COLO668 (cell line): ENCODE results near the gene HELZ.
"Not testable (repeated sequence)": the region's sequence is repeated elsewhere in the genome, so short reads cannot be mapped to it uniquely, and the experiment has no call there.

ENCODE experiments used
- DNase-seq: peaks from one replicate; lab custom pipeline; 2025; ENCODE audit not compliant: unreplicated experiment; lab: John Stamatoyannopoulos, UW

The HELZ gene

DNA sequence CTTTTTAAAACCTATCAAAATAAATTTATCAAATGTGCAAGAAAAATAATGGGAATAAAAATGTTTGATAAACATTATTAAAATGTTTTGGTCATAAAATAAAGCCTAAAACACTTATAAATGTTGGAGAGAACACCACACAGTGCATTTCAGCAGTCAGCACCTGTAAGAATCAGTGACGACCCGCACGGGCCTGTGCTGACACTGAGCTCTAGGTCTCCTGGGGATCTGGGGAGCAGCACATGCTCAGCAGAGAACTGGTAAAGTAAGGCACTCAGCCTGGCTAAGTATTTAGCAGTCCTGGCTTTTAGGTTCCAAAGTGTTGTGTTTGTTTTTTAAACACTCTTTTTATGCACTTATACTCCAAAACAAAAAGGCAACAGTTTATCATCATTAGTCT, 46.9 kb downstream of the HELZ start:
- DNase-seq: no peak

- not testable (repeated sequence) for DNase-seq
Observed at GRCh38 chr17:67197023-67197422, 48.0 kb downstream of the HELZ start.

DNA sequence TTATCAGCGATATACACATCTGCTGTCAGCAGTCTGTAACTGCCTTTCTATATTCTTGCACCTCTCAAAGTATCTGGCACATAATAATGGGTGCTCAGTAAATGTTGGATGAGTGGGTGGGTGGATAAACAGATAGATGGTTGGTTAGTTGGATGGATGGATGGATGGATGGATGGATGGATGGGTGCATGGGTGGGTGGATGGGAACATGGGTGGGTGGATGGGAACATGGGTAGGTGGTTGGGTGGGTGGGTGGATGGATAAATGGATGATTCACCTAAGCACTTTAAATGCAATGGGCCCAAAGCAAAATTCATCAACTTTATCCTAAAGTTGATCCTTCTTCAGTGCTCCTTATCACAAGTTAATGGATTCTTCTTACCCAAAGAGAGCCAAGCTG, 48.6 kb downstream of the HELZ start:
- no peak for DNase-seq

GRCh38 chr17:67194134-67194533, 50.9 kb downstream of the HELZ start:
- DNase-seq: no peak

GRCh38 chr17:67187927-67188326, 57.1 kb downstream of the HELZ start:
- DNase-seq: no peak

GRCh38 chr17:67186782-67187181, 58.2 kb downstream of the HELZ start:
- no peak for DNase-seq

DNA sequence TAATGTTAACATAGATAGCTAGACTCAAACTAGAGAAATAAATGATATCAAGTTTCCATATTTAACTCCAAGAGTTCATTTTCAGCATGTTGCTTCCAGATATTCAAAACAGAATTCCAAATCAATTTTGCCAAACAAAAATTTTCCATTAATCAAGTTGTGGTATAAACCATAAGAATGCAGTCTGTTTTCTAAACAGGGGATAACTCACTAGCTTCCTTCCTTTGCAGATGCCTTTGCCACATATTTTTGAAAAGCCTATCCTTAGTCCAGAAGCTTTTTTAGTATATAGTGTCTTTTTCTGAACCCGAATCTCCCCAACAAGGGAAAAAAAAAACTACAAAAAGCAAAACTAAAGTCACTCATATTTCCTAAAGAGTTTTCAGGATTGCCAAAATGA, 61.5 kb downstream of the HELZ start:
- DNase-seq: no peak

GRCh38 chr17:67181825-67182224, 63.2 kb downstream of the HELZ start:
- no peak for DNase-seq

DNA sequence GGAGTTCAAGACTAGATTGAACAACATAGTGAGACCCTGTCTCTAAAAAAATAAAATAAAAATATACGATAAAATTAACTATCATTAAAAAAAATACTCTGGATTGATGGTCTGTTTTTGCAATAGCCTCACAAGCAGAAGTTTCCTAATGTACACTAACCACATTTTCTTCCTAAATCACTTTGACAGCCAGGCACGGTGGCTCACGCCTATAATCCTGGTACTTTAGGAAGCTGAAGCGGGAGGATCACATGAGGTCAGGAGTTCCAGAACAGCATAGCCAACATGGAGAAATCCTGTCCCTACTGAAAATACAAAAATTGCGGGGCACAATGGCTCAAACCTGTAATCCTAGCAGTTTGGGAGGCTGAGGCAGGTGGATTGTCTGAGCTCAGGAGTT, 64.7 kb downstream of the HELZ start:
- no peak for DNase-seq

GRCh38 chr17:67178555-67178954, 66.4 kb downstream of the HELZ start:
- no peak for DNase-seq

- DNase-seq: no peak
Observed at GRCh38 chr17:67177732-67178131, 67.3 kb downstream of the HELZ start.

DNA sequence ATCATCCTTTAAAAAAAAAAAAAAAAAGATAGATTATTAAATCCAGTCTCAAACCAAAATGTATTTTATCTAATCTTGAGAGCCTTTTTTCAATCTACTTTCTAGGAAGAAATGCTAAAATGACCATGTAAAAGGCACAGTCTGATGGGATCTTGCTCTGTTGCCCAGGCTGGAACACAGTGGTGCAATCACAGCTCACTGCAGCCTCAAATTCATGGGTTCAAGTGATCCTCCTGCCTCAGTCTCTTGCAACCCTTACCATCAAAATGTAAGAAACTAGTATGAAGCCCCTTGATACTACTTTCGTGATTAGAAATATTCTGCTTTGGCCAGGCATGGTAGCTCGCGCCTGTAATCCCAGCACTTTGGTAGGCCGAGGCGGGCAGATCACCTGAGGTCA, 70.8 kb downstream of the HELZ start:
- no peak for DNase-seq

DNA sequence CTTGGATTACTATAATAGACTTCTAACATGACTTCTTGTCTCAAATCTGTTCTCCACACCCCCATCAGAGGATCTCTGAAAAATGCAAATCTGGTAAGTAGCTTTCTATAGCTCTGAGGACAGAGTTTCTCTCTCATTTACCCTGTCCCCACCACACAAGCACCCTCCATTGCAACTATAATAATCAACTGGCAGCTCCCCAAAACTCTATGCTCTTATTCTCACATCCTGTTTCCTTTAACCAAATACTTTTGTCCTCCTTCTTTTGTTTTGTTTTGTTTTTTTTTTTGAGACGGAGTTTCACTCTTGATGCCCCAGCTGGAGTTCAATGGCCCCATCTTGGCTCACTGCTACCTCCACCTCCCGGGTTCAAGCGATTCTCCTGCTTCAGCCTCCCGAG, 73.4 kb downstream of the HELZ start:
- no peak for DNase-seq

DNA sequence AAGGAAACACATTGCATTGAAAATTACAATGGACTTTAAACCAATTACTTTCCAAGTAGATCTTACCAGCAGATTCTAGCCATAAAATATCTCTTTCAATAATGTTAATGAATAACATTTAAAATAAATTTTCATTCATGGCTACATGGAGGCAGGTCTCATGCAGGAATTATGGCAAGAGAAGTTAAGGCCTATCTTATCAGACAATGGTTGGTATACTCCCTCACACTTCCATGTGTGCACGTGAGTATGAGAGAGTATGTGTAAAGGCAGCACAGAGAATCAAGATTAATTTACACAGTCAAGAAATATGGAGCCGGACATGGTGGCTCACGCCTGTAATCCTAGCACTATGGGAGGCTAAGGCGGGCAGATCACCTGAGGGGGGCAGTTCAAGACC, 76.5 kb downstream of the HELZ start:
- no peak for DNase-seq

- DNase-seq: no peak
Observed at GRCh38 chr17:67165201-67165600, 79.8 kb downstream of the HELZ start.

GRCh38 chr17:67164302-67164701, 80.7 kb downstream of the HELZ start:
- no peak for DNase-seq

- DNase-seq: no peak
Observed at GRCh38 chr17:67162771-67163170, 82.2 kb downstream of the HELZ start.

DNA sequence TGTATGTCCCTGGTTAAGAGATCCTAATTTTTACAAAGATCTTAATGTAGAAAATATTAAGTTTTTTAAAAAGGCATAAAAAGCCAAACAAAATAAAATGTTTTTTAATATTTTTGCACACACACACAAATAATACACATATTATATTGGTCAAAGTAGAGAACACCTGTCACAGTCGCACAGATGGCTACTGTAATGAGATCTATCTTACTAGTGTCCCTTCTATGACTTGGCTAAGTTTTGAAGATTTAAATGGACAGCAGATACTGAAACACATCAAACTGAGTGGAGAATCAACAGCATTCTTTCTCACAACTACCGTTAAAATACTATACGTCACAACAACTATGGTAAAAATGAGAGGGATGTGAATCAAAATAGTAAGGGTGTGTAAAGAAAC, 83.4 kb downstream of the HELZ start:
- DNase-seq: no peak

- DNase-seq: no peak
Observed at GRCh38 chr17:67160791-67161190, 84.2 kb downstream of the HELZ start.

GRCh38 chr17:67157732-67158639, 87.0 kb downstream of the HELZ start:
- DNase-seq: no peak

GRCh38 chr17:67156269-67157199, 88.5 kb downstream of the HELZ start:
- DNase-seq: no peak

GRCh38 chr17:67152824-67153223, 92.2 kb downstream of the HELZ start:
- no peak for DNase-seq
